Choroid plexus epithelial cell (primary cell): Measurements from ENCODE around the gene PTPN18.
"Not testable (repeated sequence)": the region's sequence is repeated elsewhere in the genome, so short reads cannot be mapped to it uniquely, and the experiment has no call there.

ENCODE experiments used
- DNase-seq: peaks from one replicate; pipeline ENCODE4 v3.0.0-alpha.2; 2010; ENCODE audit warnings: low read depth
- H3K4me3 ChIP-seq: 2 replicates; pipeline ENCODE4 v1.5.1; 2011; ENCODE audit warnings: low read depth, mild to moderate bottlenecking, control low read depth, low read length, moderate library complexity
- CTCF ChIP-seq: conservative IDR thresholded peaks from 2 replicates; pipeline ENCODE4 v1.5.1; 2011; ENCODE audit warnings: low read depth, mild to moderate bottlenecking, control low read depth, inconsistent platforms, low read length, moderate library complexity

PTPN18 gene

DNA sequence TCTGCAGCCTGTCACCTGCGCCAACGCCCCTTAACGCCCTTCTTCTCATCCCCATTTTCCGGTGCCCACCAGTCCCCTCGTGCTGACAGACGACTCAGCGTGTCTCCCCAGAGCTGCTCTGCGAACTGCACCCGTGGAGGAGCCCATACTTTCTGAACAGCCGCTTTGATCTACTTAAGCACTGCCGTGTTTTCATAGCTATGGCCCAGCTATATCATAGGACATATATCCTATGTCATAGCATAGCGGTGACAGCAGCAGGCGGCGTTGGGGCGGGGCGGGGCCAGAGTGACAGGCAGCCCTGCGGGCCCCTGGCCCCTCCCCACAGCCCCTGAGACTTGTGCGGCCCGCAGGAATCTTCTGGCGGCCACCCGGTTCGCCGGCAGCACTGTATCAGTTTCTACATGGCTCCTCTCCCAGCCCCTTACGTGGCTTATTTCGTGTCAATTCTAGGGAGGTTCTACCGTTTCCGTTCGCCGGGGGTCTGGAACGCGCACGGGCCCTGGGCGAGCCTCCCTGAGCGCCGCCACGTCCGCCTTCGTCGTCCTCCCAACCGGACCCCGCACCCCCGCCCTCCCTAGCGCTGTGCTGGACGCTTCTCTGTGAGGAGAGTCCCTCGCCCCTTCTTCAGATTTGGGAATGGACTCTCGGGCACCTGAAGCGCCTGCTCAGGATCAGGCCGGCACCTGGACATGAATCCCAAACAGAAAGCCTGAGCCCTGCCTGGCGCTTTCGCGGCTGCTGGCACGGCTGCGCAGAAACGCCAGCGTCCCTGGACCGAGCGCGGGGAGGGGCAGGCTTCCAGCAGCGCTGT lies 35.4 kb downstream of the PTPN18 start:
- TF ChIP-seq CTCF, result no peak
- DNase-seq, result peak; percentile 66
- peak overlapping the region; percentile 75 for H3K4me3 ChIP-seq

GRCh38 chr2:130391872-130392670 lies 36.2 kb downstream of the PTPN18 start:
- peak; percentile 16 for TF ChIP-seq CTCF
- H3K4me3 ChIP-seq, result peak overlapping the region; percentile 75
- peak; percentile 50 for DNase-seq

DNA sequence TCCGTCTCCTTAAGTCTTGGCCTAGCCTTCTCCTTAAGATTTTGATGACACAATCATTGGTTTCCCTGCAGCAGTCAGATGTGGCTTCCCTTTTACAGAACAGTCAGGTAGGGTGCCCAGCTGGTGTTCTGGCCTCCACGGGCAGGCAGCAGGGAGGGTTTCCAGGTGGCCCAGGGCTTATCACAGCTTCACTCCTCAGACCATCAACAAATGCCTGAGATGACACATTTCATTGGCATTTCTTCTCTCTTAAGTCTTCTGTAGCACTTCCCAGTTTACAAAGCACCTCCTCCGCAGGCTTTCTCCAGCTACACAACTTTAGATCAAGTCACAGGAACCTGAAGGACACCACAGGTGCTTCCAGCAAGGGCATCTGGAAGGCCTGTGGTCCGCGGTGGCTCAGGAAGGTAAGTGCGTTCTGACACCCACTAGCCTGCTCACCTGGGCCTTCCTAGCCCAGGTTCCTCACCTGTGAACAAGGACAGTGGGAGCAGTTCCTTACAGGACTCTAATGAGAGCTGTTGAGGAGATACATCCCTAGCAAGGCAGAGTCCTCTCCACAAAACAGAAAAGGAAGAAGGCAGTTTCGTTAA lies 37.6 kb downstream of the PTPN18 start:
- peak; percentile 27 for DNase-seq
- TF ChIP-seq CTCF, result no peak
- no peak overlapping the region for H3K4me3 ChIP-seq

DNA sequence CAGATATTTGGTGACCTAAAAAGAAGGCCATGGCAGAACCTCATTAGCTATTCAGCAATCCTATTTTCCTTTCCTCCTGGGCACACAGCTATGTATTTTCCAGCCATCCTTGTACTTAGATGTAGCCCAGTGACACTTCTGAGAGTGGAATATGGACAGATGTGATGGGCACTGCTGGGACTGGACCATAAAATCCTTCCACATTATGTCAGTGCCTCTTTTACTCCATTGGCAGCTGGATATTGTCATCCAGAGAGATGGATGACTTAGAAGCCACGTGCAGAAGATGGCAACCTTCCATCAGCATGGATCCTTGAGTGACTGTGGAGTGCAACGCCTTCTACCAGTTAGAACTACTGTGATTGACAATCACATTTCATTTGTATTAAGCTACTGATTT lies 50.4 kb downstream of the PTPN18 start:
- not testable (repeated sequence) for H3K4me3 ChIP-seq, DNase-seq

- H3K4me3 ChIP-seq, DNase-seq: not testable (repeated sequence)
Measured at GRCh38 chr2:130416693-130417092, 60.8 kb downstream of the PTPN18 start.

DNA sequence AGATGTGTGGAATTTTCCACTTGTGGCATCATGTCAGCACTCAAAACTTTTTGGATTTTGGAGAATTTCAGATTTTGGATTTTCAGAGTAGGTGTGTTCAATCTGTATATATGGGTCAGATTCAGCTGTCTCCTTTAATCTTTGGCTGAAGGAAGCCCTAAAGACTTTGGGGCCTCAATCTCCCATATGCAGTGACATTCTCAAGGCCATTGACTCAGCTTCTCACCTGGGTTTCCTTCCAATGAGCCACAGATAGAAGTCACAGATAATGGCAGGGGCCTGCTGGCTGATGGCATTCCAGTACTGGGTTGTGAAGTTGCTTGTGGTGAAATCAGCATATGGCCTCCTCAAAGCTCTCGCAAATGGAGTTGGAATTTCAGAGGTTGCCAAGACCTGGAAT lies 63.0 kb downstream of the PTPN18 start:
- H3K4me3 ChIP-seq, DNase-seq: not testable (repeated sequence)
